SIG-M5 treated with dmso at 0.1 percent for 504 hours (cell line): ENCODE results near the gene RLN3.

Experiments
- DNase-seq: peaks from one replicate; lab custom pipeline; 2025; ENCODE audit not compliant: unreplicated experiment; lab: John Stamatoyannopoulos, UW

RLN3 gene, protein sequence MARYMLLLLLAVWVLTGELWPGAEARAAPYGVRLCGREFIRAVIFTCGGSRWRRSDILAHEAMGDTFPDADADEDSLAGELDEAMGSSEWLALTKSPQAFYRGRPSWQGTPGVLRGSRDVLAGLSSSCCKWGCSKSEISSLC

DNA sequence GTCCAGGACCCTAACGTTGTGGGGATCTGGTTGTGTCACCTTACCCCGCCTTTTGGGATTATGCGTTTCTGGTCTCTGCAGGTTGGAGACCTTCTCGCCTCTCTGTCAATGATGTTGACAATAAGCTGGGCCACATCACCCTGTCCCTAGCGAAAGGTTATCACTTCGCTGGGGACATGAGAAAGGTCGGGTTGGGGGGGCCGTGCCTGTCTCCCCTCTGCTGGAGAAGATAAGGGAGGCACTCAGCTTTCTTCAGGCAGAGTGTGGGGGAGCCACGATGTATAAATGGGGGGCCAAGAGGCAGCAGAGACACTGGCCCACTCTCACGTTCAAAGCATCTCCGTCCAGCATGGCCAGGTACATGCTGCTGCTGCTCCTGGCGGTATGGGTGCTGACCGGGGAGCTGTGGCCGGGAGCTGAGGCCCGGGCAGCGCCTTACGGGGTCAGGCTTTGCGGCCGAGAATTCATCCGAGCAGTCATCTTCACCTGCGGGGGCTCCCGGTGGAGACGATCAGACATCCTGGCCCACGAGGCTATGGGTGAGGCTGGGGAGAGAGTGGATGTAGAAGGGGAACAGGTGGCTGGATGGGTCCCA, at the start of gene RLN3:
Gene RLN3, plus strand, starts transcription at position 293 of the 595 bp plus-strand sequence. Its CDS starts 57 bp downstream, at position 350.
- no peak for DNase-seq

DNA sequence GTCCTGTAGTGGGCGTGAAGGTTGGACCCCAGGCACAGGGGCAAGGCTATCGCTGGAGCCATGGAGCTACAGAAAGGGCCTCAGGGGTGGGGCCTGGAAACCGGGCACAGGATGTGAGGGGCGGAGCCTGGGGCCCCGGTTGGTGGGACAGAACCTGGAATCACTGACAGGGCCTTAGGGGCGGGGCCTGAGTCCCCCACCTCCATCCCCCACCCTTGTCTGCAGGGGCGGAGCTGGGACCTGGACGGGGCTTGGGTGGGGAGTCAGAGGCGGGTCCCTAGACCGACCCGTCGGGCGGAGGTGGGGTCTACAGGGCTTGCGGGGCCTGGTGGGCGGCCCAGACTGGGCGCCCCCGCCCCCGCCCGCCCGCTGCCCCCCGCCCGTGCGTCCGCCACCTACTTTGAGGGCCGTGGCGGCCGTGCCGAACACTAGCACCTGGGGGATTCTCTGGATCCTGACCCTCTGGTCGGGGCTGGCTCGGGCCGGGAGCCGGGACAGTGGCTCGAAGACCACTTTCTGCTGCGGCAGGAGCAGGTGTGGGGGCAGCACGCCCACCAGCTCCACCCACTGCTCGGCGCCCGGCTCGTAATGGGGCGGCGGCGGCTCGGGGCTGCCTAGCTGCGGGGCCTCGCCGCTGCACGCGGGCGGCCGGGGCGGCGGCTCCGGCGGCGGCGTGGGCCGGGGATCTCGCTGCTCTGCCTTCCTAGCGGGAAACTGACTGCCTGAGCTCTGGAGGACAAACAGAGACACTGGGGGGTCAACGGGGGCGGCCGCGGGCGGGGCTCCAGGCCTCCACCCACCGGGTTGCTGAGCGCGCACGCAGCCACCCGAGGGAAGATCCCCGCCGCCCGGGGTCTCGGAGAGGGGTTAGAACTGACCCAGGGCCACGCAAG, 49.4 kb upstream of the RLN3 start:
- no peak for DNase-seq

DNA sequence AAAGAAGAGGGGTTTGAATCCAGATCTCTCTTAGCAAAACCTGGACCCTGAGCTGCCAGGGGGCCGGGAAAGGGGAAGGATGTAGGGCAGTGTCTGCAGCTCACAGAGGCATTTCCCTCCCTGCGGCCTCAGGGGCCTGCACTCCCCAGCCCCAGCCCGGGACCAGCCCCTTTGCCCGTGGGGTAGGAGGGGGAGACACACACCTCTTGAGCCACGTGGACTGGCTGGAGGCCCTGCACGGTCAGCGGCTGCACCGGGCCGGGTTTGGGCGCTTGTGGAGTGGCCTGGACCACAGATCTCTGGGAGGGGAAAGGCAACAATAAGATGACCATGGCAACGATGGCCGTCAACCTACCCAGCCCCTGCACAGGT, 48.7 kb upstream of the RLN3 start:
- no peak for DNase-seq

DNA sequence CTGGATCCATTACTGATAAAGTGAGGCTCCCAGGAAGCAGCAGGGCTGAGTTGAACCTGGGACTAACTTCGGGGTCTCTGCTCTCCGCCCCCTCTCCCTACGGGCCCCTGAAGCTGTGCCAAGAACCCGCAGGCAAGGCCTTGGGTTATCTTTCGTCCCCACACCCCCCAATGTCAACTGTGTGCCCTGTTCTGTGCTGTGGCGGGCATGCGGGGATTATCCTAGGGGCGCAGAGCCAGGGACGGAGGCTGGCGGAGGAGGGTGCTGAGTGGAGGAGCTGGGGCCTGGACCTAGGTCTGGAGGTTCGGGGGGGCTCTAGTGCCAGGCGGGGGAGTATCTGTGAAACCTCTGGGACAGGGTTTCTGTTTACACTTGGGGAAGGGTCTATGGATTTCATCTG, 48.3 kb upstream of the RLN3 start:
- no peak for DNase-seq

DNA sequence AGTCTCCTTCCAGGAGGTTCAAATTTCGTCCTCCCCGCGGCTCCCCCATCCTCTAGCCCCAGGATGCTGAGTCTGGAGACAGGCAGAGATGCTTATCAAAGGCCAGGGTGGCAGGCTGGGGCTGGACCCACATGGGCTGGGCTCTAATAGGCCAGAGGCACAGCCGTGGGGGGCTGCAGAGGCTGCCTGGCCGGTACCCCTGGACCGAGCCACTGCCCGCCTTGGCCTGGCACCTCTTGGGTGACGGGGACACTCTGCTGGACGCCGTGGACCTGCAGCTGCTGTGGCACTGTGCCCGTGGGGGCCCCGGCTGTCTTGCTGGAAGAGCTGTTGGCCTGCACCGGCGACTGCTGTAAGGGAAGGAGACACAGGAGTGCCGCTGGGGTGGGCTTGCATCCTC, 47.6 kb upstream of the RLN3 start:
- no peak for DNase-seq

DNA sequence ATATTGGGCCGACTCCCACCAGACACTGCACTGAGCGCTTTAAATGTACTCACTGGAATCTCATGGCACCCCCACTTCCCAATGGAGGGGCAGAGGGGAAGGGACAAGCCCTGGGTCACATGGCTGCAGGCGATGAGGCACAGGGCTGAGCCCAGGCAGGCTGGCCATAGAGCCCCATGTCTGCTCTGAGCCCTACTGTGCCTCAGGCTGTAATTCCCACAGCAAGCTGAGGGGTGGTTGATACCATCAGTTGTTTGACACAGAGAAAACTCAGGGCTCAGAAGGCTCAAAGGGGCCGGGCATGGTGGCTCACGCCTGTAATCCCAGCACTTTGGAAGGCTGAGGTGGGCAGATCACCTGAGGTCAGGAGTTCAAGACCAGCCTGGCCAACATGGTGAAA, 46.9 kb upstream of the RLN3 start:
- no peak for DNase-seq

DNA sequence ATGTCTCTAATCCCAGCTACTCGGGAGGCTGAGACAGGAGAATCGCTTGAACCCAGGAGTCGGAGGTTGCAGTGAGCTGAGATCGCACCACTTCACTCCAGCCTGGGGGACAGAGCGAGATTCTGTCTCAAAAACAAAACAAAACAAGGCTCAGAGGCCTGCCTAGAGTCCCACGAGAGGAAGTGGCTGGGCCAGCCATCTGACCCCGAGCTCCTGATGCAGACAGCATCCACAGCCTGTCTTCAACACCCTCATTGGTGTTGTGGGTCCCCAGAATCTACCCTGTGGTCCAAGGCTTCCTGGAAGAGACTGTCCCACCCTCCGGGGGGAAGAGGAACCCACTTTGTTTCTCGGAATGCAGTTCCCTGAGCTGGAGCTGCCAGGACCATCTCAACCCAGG, 46.5 kb upstream of the RLN3 start:
- DNase-seq = no peak

DNA sequence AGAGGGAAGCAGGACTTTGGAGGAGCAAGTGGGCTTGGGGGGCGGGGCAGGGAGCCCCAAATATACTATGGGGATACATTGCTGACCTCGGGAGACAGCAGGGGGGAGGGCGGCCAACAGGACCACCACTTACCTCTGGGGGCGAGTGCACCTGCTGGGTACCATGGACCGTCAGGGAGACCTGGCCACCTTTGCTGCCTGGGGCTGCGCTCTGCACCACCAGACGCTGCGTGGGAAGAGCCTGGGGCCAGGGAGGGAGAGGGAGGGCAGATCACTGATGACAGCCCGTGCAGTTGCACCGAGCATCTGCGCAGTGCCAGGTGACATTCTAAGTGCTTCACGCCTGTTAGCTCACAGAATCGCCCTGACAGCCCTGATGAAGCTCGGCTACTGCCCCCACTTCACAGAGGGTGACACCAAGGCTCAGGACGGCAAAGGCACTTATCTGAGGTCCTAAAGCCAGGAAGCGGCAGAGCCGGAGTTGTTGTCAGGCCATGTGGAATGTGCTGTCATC, 45.9 kb upstream of the RLN3 start:
- no peak for DNase-seq

DNA sequence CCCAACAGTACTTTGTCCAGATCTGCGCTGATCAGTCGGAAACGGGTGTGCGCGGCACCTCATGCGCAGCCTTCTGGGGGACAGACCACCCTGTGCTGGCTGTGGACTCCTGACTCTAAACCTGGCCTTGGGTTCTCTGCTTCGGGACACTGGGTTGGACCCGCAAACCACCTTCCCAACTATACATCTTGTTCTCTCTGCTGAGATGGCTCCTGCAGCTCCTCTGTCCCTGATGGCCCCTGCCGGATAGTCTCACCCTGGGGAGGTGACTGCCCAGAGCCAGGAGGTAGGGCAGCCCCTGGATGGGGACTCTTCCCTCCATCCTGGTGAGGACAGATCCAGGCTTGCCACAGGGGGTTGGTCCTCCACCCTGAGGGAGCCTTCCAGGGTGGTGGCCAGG, 45.2 kb upstream of the RLN3 start:
- DNase-seq = no peak

DNA sequence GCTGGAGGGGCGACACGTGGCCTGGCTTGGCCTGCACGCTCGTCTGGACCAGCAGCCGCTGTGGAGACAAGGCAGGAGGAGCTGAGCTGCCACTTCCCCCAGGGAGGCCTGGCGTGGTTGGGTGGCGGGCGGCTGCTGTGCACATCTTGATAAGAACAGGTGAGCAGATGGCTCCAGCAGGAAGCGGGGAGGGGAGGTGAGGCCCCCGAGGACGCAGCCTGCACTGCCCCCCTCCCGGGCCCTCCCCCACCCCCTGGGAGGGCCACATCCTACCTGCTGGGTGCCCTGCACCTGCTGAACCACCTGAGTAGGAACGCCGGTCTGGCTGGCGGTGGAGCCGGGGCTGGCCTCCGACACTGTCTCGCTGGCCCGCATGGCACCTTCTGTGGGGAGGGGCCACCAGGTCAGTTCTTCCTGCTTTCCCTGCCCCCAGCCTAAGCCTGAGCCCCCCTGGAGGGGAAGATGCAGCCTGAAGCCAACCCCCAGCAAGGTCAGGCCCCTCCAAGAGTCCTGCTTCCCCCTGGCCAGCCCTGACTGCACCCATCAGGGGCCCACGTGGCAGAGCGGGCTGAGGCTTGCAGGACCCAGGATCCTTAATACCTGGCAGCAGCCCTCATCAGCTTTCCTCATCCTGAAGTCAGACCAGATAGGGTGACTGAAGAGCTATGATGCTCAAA, 44.6 kb upstream of the RLN3 start:
- no peak for DNase-seq

DNA sequence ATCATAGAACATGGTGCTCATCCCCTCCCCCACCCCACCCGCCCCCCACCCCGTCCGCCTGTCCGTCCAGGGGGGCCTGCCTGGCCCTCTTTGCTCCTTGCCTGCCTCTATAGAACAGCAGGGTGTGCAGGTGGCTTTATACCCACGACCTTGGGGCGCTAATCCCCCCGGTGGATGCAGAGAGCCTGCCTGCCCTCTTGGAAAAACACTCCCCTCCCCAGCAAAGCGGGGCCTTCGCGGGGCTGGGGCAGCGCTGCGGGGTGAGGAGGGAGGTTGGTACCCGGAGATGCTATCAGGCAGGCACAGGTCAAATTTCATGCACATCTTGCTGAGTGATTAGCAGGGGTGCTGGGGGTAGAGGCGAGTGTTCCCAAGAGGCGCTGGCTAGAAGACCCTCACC, 43.8 kb upstream of the RLN3 start:
- DNase-seq = no peak

DNA sequence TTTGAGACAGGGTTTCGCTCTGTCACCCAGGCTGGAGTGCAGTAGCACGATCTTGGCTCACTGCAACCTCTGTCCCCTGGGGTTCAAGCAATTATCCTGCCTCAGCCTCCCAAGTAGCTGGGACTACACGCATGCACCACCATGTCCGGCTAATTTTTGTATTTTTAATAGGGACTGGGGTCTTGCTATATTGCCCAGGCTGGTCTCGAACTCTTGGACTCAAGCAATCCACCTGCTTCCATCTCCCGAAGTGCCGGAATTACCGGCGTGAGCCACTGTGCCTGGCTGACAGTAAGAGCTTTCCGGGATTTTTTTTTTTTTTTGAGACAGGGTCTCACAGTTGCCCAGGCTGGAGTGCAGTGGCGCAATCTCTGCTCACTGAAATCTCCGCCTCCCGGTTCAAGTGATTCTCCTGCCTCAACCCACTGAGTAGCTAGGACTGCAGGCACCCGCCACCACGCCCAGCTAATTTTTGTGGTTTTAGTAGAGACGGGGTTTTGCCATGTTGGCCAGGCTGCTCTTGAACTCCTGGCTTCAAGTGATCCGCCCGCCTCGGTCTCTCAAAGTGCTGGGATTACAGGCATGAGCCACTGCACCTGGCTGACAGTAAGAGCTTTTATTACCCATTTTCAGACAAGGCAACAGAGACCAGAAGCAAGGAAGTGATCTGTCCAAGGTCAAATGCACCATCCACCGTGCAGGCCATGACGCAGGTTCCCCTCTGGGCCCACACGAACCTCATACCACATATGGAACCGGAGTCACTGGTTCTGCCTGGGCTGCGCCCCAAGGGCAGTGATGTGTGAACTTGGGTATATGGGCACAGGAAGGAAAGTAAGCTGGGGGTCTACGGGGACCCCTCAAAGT, 42.8 kb upstream of the RLN3 start:
- DNase-seq = peak; percentile 15

DNA sequence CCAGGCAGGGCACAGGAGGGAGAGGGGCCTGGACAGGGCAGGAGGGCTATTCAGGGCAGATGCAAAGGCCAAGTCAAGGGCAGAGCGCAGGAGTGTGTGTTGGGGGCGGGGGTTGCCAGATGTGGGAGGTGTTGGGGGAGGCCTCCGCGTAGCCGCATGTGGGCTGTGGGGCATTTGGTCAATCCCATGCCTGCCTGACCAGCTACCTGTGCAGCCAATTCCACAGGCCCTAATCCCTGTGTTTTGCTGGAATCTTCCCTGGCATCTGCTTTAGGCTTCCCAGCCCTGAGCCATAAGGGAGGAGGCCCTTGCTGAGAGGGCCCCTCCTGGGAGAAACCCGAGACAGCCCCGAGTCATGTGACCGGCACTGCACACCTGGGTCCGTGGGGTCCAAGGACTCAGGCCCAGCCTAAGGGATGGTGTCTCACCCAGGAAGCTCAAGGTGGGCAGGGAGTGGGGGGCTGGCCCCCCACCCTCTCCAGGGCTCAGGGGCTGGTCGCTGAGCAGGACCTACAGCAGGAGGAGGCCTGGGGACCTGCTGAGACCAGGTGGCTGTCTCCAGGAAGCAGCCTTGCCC, 42.1 kb upstream of the RLN3 start:
- DNase-seq = no peak

DNA sequence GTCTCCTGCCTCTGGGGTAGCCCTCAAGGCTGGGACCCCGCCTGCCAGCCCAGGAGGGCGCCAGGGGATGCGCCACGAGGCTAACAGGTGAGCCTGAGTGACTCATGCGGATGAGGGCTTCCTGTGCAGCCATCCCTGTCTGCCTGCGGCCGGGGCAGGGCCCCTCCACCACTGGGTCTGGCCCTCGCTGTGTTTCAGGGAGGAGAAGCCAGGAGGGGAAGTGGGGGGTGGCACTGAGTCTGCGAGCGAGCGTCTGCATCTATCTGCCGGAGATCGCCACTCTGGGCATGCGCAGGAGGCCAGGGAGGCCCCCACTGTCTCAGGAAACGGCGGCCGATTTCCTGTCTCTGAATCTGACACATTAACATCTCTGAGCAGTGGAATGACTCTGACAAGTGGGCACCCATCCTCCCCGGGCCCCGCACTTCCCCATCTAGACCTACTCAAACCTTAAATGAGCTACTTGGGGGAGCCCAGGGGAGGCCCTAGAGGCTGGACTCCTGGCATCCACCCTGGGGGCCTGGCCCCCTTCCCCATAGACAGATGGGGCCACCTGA, 41.5 kb upstream of the RLN3 start:
- peak; percentile 89 for DNase-seq

DNA sequence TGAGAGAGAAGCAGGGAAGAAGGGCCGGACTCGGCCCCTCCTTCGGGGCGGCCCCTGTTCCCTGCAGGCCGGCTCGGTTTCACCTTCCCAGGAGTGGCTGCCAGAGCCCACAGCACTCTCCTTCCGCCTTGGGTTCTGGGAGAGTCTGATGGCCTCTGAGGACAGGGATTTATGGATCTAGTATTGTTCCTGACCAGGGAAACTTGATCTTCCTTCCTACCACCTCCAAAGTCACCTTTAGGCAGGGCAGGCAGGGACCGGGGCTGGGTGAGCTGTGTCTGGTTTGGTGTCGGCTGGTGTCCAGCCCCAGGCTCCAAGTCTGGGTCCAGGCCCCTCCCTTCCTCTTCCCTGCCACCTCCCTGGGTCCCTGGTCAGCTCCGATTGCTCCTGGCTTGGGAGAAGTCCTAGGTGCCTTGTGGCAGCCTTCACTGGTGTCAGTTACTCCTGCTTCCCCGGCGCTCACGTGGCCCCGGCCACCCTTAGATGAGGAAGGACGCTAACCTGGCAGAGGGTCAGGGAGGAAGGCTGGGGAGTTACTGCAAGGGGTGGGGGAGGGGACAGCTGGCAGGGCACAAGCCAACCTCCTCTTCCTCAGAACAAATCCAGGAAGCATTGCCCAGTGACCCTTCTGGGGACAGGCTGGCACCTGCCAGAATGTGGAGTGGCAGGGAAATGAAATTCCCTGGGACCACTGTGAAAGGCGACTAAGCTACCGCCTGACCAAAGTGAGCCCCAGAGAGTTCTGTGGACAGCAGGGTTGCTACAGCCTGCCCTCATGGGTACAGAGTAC, 40.7 kb upstream of the RLN3 start:
- no peak for DNase-seq

DNA sequence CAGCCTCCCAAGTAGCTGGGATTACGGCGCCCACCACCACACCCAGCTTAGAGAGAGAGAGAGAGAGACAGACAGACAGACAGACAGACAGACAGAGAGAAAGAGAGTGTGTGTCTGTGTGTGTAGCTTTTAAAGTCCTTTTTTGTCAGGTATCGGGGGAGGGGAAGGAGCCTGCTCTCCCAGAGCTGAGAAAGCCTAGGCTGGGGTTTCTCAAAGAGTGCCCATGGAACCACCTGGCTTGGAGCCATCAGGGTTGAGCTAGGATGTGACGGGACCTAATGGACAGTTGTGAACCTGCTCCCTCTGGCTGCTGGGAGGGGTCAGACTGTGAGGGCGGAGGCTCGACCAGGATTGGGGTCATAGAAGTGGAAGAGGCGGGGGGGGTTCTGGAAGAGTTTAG, 38.5 kb upstream of the RLN3 start:
- DNase-seq = no peak

DNA sequence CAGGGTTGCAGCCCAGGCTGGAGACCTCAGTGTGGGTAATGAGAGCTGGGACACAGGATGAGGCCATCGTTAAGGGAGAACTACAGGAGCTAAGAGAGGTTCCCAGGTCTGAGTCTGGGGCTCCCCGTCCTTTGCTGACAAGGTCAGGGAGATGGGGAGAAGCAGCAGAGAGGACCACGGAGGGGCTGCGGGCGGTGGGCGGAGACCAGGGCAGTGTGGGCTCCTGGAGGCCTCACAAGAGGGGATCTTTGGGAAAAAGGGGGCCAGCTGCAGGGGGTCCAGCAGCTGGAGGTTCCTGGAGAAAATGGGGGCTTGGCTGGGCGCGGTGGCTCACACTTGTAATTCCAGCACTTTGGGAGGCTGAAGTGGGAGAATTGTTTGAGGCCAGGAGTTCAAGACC, 37.9 kb upstream of the RLN3 start:
- DNase-seq = no peak

DNA sequence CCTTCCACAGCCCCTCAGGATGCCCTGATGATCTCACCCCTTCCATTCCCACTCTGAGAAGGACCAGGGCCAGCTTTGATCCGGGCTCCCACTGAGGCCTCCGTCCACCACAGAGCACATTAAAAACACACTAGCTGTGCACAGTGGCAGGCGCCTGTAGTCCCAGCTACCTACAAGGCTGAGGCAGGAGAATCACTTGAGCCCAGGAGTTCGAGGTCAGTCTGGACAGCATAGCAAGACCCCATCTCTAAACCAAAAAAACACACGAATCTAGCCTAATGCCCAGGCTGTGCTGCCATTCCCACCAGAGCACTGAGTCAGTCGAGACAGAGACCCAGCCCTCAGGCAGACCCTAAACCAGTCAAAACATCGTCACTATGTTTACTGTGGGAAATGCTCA, 35.9 kb upstream of the RLN3 start:
- DNase-seq = no peak

DNA sequence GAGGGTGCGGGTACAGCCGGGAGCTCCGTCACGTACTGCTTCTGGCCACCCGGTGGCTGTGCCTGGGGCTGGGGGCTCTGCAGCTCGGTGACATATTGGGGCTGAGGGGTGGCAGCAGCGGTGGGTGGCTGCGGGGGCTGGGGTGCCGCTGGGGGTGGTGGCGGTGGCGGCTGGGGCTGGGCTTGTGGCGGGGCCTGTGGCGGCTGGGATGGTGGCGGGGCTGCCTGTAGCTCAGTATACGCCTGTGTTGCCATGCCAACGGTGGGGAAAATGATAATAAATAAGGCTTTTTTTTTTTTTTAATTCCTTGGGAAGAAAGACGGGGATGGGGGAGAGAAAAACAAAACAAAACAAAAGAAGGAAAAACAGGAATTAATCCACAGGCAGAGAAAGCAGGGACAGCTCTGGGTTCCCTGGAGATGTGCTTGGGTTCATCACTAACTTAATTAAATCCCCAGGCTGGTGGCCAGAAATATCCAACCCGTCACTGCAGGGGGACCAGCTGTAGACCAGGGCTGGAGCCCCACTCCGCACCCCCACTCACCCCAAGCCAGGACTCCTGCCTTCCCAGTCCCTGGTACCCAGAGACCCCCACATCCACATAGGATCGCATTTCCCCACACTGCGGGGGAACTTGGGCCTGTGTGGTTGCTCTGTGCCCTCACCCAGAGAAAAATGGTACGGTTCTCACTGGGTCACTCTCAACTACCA, 34.2 kb upstream of the RLN3 start:
- no peak for DNase-seq
